ENCODE data around the gene FAM168A.

GRCh38 chr11:73623686-73624085 lies 25.8 kb upstream of the FAM168A start:
- TF ChIP-seq RARB (CRISPR knock-in tag; IDR thresholded peaks at IDR 0.05) (no peak), TSHZ2 (CRISPR knock-in tag; IDR thresholded peaks at IDR 0.05) (no peak), ZC3H10 (CRISPR knock-in tag; IDR thresholded peaks at IDR 0.05) (no peak), ISL1 (CRISPR knock-in tag; IDR thresholded peaks at IDR 0.05) (no peak), ZNF70 (CRISPR knock-in tag; IDR thresholded peaks at IDR 0.05) (no peak), TCF4 (CRISPR knock-in tag; IDR thresholded peaks at IDR 0.05; ENCODE audit: borderline replicate concordance) (no peak), ZFP30 (CRISPR knock-in tag; IDR thresholded peaks at IDR 0.05) (no peak), CSDC2 (CRISPR knock-in tag; IDR thresholded peaks at IDR 0.05) (no peak), PPARA (CRISPR knock-in tag; IDR thresholded peaks at IDR 0.05; ENCODE audit: borderline replicate concordance) (no peak), PATZ1 (CRISPR knock-in tag; IDR thresholded peaks at IDR 0.05; ENCODE audit: borderline replicate concordance) (no peak), ARNTL (CRISPR knock-in tag; IDR thresholded peaks at IDR 0.05; ENCODE audit: borderline replicate concordance, low read depth) (no peak), ZNF8 (CRISPR knock-in tag; IDR thresholded peaks at IDR 0.05) (no peak), CREB5 (CRISPR knock-in tag; IDR thresholded peaks at IDR 0.05; ENCODE audit: low read depth) (no peak)
